Endodermal cell (in vitro differentiated cells): ENCODE measurements around the gene RERE. TPM values are rescaled to one million over a fixed set of nuclear protein-coding genes. Genes with fewer than 3 reads are reported as not detected.

ENCODE experiments used
- DNase-seq: peaks from one replicate; pipeline ENCODE4 v3.0.0-alpha.2; 2017
- H3K27ac ChIP-seq: 2 replicates; pipeline ENCODE4 v1.5.1; 2013; ENCODE audit warnings: mild to moderate bottlenecking, low read depth, low read length, moderate library complexity
- H3K27me3 ChIP-seq: 2 replicates; pipeline ENCODE4 v1.6.1; 2013; ENCODE audit warnings: mild to moderate bottlenecking, low read length, moderate library complexity; ENCODE audit not compliant: insufficient read depth, control insufficient read depth, poor library complexity, severe bottlenecking
- H3K36me3 ChIP-seq: 2 replicates; pipeline ENCODE4 v1.7.0; 2013; ENCODE audit warnings: mild to moderate bottlenecking, low read length, moderate library complexity; ENCODE audit not compliant: control insufficient read depth, insufficient read depth
- H3K4me1 ChIP-seq: one replicate; pipeline ENCODE4 v1.7.0; 2013; ENCODE audit warnings: low read length; ENCODE audit not compliant: control insufficient read depth, insufficient read depth
- H3K4me3 ChIP-seq: 2 replicates; pipeline ENCODE4 v1.5.1; 2013; ENCODE audit warnings: mild to moderate bottlenecking, low read length, moderate library complexity
- H3K9ac ChIP-seq: 2 replicates; pipeline ENCODE4 v1.6.1; 2013; ENCODE audit warnings: mild to moderate bottlenecking, low read length, moderate library complexity; ENCODE audit not compliant: poor library complexity, severe bottlenecking; ENCODE audit errors: extremely low read depth
- H3K9me3 ChIP-seq: 2 replicates; pipeline ENCODE4 v1.6.1; 2013; ENCODE audit warnings: mild to moderate bottlenecking, low read length, moderate library complexity; ENCODE audit not compliant: control insufficient read depth
- H3K27ac Mint-ChIP-seq: 2 replicates; pipeline ENCODE4 v1.8.0; 2020; ENCODE audit warnings: mixed read lengths
- H3K27me3 Mint-ChIP-seq: 2 replicates; pipeline ENCODE4 v1.8.0; 2021; ENCODE audit warnings: mild to moderate bottlenecking, mixed read lengths; ENCODE audit not compliant: insufficient read depth
- H3K36me3 Mint-ChIP-seq: 2 replicates; pipeline ENCODE4 v1.8.0; 2020; ENCODE audit warnings: low read depth, mixed read lengths
- H3K4me1 Mint-ChIP-seq: 2 replicates; pipeline ENCODE4 v1.8.0; 2020; ENCODE audit warnings: mixed read lengths
- H3K4me3 Mint-ChIP-seq: 2 replicates; pipeline ENCODE4 v1.8.0; 2020; ENCODE audit warnings: mild to moderate bottlenecking, moderate library complexity, mixed read lengths
- H3K9me3 Mint-ChIP-seq: 2 replicates; pipeline ENCODE4 v1.8.0; 2020; ENCODE audit warnings: mild to moderate bottlenecking, mixed read lengths
- WGBS, 2 experiments: methylation state at CpG; one replicate each; pipeline versions ENCODE4 v1.1.5 to v1.1.7; 2013; ENCODE audit warnings: missing lambda C conversion rate in 2 of 2, mixed read lengths in 1 of 2; ENCODE audit not compliant: insufficient coverage in 1 of 2, insufficient read length in 1 of 2; 5-methylcytosine and 5-hydroxymethylcytosine counted together
- total RNA-seq, 2 donors: library from RNA; stranded (reverse); fragmentation: NEBNext Ultra II Directional in 1 of 2; extraction: Animal tissue kit (Norgen Biotek cat#: 25700) in 1 of 2; gene quantifications; 2 replicates in 1 of 2; 3 replicates in 1 of 2; pipeline ENCODE4 v1.2.1, GENCODE V29; 2021
- TF ChIP-seq, protein P1 (sequence below): fragments of 200-600 bp; sonication (generic); conservative IDR thresholded peaks from 2 replicates; pipeline ENCODE4 v1.5.0; 2021; ENCODE audit warnings: antibody characterized with exemption, mild to moderate bottlenecking

The RERE gene
- total RNA-seq, 2 donors from 2014 or later: 159 to 179 TPM

DNA sequence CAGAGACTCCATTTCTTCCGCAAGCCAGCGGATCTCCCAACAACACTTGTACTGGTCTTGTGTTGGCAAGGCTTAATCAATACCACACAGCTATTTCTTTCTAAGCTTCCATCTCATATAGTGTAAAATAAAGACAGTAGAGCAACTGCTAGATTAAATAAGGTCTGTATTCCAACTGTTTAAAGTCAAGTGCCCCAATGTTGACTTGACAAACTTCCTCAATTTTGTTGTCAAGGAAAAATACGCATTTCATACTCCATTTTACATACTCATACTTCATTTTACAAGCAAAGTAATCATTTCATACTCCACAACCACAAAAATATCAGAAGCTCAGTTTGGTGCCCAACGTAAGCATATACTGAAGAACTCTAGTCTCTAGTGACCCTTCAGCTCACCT, 143.0 kb downstream of the RERE start:
- Histone ChIP-seq H3K27ac (no peak overlapping the region), H3K4me1 (peaks cover 25% of the 10 kb centered on the region), H3K4me3 (no peak overlapping the region), H3K9me3 (no peaks in the 10 kb centered on the region), H3K36me3 (peaks cover 6% of the 10 kb centered on the region), H3K27me3 (no peaks in the 10 kb centered on the region), H3K9ac (no peak overlapping the region)
- H3K9me3 Mint-ChIP-seq: no peaks in the 10 kb centered on the region
- H3K36me3 Mint-ChIP-seq: peaks cover 7% of the 10 kb centered on the region
- WGBS, 2 experiments: 90 to 94% methylated on average over 2 to 4 of the region's 4 CpGs
- TF ChIP-seq, protein P1, sequence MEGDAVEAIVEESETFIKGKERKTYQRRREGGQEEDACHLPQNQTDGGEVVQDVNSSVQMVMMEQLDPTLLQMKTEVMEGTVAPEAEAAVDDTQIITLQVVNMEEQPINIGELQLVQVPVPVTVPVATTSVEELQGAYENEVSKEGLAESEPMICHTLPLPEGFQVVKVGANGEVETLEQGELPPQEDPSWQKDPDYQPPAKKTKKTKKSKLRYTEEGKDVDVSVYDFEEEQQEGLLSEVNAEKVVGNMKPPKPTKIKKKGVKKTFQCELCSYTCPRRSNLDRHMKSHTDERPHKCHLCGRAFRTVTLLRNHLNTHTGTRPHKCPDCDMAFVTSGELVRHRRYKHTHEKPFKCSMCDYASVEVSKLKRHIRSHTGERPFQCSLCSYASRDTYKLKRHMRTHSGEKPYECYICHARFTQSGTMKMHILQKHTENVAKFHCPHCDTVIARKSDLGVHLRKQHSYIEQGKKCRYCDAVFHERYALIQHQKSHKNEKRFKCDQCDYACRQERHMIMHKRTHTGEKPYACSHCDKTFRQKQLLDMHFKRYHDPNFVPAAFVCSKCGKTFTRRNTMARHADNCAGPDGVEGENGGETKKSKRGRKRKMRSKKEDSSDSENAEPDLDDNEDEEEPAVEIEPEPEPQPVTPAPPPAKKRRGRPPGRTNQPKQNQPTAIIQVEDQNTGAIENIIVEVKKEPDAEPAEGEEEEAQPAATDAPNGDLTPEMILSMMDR: no peak
- no peak for DNase-seq
- H3K27me3 Mint-ChIP-seq: no peaks in the 10 kb centered on the region
- H3K4me3 Mint-ChIP-seq: no peak overlapping the region
- H3K27ac Mint-ChIP-seq: peak overlapping the region; percentile 9
- H3K4me1 Mint-ChIP-seq: peaks cover 67% of the 10 kb centered on the region

DNA sequence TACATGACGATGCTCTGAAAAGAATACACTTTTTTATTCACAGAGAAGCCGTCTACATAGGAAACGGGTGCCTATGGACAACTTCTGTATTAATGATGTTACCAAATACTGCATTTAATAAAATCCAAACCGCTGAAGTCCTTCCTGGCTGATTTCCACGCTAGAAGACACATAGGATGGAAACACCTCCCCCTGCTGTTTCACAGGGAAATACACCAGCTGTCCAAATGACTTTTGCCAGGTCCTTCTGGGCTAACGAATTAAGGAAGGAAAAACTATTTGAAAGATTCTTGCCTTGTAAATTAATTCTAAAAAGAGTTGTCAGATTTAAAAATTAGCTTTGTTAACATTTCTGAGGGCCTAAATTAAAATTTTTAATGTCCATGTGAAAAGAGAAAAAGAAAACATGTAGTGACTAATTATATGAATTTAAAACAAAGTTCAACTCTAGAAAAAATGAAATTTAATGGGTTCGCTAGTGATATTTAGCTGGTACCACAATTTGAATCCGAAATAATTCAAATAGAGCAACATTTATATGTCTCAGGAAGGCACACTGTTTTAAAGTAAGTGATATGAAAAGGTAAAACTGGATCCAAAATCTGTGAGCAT, 146.0 kb downstream of the RERE start:
- Histone ChIP-seq H3K27ac (no peak overlapping the region), H3K9me3 (no peaks in the 10 kb centered on the region), H3K4me3 (no peak overlapping the region), H3K9ac (no peak overlapping the region), H3K27me3 (no peaks in the 10 kb centered on the region), H3K4me1 (peaks cover 41% of the 10 kb centered on the region), H3K36me3 (no peaks in the 10 kb centered on the region)
- H3K4me1 Mint-ChIP-seq: peaks cover 70% of the 10 kb centered on the region
- TF ChIP-seq, protein P1: peak; percentile 86
- WGBS, 2 experiments: 64 to 66% methylated on average over 8 of the region's 8 CpGs
- no peaks in the 10 kb centered on the region for H3K9me3 Mint-ChIP-seq
- no peak overlapping the region for H3K27ac Mint-ChIP-seq
- H3K27me3 Mint-ChIP-seq: no peaks in the 10 kb centered on the region
- H3K4me3 Mint-ChIP-seq: no peak overlapping the region
- no peak for DNase-seq
- no peaks in the 10 kb centered on the region for H3K36me3 Mint-ChIP-seq

DNA sequence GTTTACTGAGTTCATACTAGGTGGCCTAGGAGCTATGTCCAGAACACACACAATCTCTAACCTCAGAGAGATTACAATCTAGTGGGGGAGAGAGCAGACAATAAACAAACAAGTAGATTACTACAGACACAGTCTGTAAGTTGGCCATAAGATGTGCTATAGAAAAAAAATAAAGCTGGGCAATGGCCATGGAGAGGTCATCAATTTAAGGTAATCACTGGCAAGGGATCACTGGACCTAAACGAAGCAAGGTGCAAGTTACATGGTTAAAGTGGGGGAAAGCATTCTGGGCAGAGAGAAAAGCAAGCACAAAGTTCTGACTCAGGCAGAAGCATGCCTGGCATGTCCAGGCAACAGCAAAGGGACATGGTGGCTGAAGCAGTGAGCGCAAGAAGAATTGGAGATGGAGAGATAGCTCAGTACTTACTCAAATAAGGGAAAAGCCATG, 147.0 kb downstream of the RERE start:
- Histone ChIP-seq H3K9ac (no peak overlapping the region), H3K27ac (no peak overlapping the region), H3K9me3 (no peaks in the 10 kb centered on the region), H3K36me3 (no peaks in the 10 kb centered on the region), H3K4me3 (peak overlapping the region; percentile 16), H3K27me3 (no peaks in the 10 kb centered on the region), H3K4me1 (peaks cover 50% of the 10 kb centered on the region)
- WGBS, 2 experiments: 81 to 84% methylated on average over 2 of the region's 2 CpGs
- H3K27me3 Mint-ChIP-seq: no peaks in the 10 kb centered on the region
- TF ChIP-seq, protein P1: no peak
- DNase-seq: no peak
- no peaks in the 10 kb centered on the region for H3K9me3 Mint-ChIP-seq
- H3K4me1 Mint-ChIP-seq: peaks cover 71% of the 10 kb centered on the region
- H3K27ac Mint-ChIP-seq: peak overlapping the region; percentile 60
- H3K4me3 Mint-ChIP-seq: no peak overlapping the region
- H3K36me3 Mint-ChIP-seq: no peaks in the 10 kb centered on the region
